HCT116 (cell line): Measurements from ENCODE around the gene METTL25B. TPM values are rescaled to one million over a fixed set of nuclear protein-coding genes. Genes with fewer than 3 reads are reported as not detected.

Experiments
- ATAC-seq: fragments of 200-7000 bp; cut with Tn5 transposase; 2 replicates; pipeline ENCODE4 v1.9.1; 2020; ENCODE audit warnings: mild to moderate bottlenecking, moderate library complexity
- BruUV-seq: library from RNA; stranded (reverse); fragments of 400-500 nt; replicated peaks from 2 replicates; lab custom pipeline; 2021; lab: Mats Ljungman, UMichigan
- CTCF ChIA-PET: fragments of 300-600 bp; sonication (Branson Sonifier 250); formaldehyde crosslinking; loops from one replicate; lab custom pipeline; 2021; ENCODE audit warnings: antibody characterized with exemption; lab: Charles Lee
- POLR2A ChIA-PET: fragments of 300-600, 350-600 bp; sonication (Branson Sonifier 250); formaldehyde crosslinking; loops from one replicate; lab custom pipeline; 2021; ENCODE audit warnings: antibody characterized with exemption; lab: Charles Lee
- RAD21 ChIA-PET, 2 experiments: fragments of 300-600 bp; sonication (Branson Sonifier 250); formaldehyde crosslinking; loops; one replicate each; lab custom pipeline; 2023; ENCODE audit warnings: low total read pairs in 2 of 2; ENCODE audit not compliant: uncharacterized antibody in 2 of 2, unreplicated experiment in 2 of 2, low non-redundant PET in 1 of 2; lab: Charles Lee
- DNase-seq: peaks from one replicate; pipeline ENCODE4 v3.0.0-alpha.2; 2010; ENCODE audit warnings: low read depth, low spot score
- H2AFZ ChIP-seq: fragments of 200-600 bp; shearing (Covaris generic), sonication (generic); 2 replicates; pipeline ENCODE4 v1.6.1; 2017; ENCODE audit warnings: low read depth, mixed run types, mixed read lengths, antibody characterized with exemption, low read length; ENCODE audit not compliant: poor library complexity, severe bottlenecking
- H3K27ac ChIP-seq: 2 replicates; pipeline ENCODE4 v1.5.1; 2012; ENCODE audit warnings: low read depth, low read length
- H3K27me3 ChIP-seq: fragments of 200-600 bp; sonication (generic); 2 replicates; pipeline ENCODE4 v1.6.1; 2016; ENCODE audit warnings: mixed run types, low read length, mixed read lengths; ENCODE audit not compliant: insufficient read depth
- H3K36me3 ChIP-seq, 2 experiments: fragments of 200-500 bp in 1 of 2; fragments of 200-600 bp in 1 of 2; sonication (Bioruptor generic) in 1 of 2; sonication (generic) in 1 of 2; 2 replicates each; pipeline versions ENCODE4 v1.5.1 to v1.6.1; 2014 to 2016; ENCODE audit warnings: low read length in 2 of 2, inconsistent platforms in 1 of 2, mixed read lengths in 1 of 2, mixed run types in 1 of 2; ENCODE audit not compliant: insufficient read depth in 2 of 2, control insufficient read depth in 1 of 2
- H3K4me1 ChIP-seq, 2 experiments: fragments of 200-600 bp in 1 of 2; sonication (generic) in 1 of 2; 2 replicates each; pipeline versions ENCODE4 v1.5.1 to v1.6.1; 2012 to 2017; ENCODE audit warnings: low read length in 2 of 2, inconsistent platforms in 1 of 2, mild to moderate bottlenecking in 1 of 2, mixed read lengths in 1 of 2, mixed run types in 1 of 2, moderate library complexity in 1 of 2; ENCODE audit not compliant: insufficient read depth in 2 of 2, control insufficient read depth in 1 of 2
- H3K4me2 ChIP-seq: fragments of 200-600 bp; sonication (generic); 2 replicates; pipeline ENCODE4 v1.6.1; 2017; ENCODE audit warnings: mixed run types, low read length, mixed read lengths
- H3K4me3 ChIP-seq, 2 experiments: fragments of 200-600 bp in 1 of 2; sonication (generic) in 1 of 2; replicated peaks in 1 of 2; 2 replicates each; pipeline ENCODE4 v1.5.1; 2011 to 2016; ENCODE audit warnings: low read length in 2 of 2, control low read depth in 1 of 2, low read depth in 1 of 2, mild to moderate bottlenecking in 1 of 2, mixed read lengths in 1 of 2, mixed run types in 1 of 2
- H3K79me2 ChIP-seq: fragments of 200-600 bp; sonication (generic); 2 replicates; pipeline ENCODE4 v1.6.1; 2017; ENCODE audit warnings: mild to moderate bottlenecking, mixed run types, low read length, moderate library complexity, mixed read lengths; ENCODE audit not compliant: insufficient read depth
- H3K9ac ChIP-seq: fragments of 200-600 bp; sonication (generic); 2 replicates; pipeline ENCODE4 v1.6.1; 2016; ENCODE audit warnings: low read length, mixed read lengths
- H3K9me2 ChIP-seq: fragments of 200-600 bp; sonication (generic), shearing (Covaris generic); 2 replicates; pipeline ENCODE4 v1.6.1; 2017; ENCODE audit warnings: mixed run types, mild to moderate bottlenecking, moderate library complexity; ENCODE audit not compliant: insufficient read depth
- H3K9me3 ChIP-seq, 2 experiments: fragments of 200-500 bp in 1 of 2; fragments of 200-600 bp in 1 of 2; sonication (Bioruptor generic) in 1 of 2; sonication (generic) in 1 of 2; 2 replicates each; pipeline ENCODE4 v1.6.1; 2014 to 2017; ENCODE audit warnings: low read length in 2 of 2, mixed read lengths in 2 of 2, inconsistent platforms in 1 of 2, low read depth in 1 of 2, mild to moderate bottlenecking in 1 of 2, mixed run types in 1 of 2, moderate library complexity in 1 of 2; ENCODE audit not compliant: control insufficient read depth in 1 of 2, insufficient read depth in 1 of 2
- H4K20me1 ChIP-seq: fragments of 200-600 bp; sonication (generic), shearing (Covaris generic); 2 replicates; pipeline ENCODE4 v1.6.1; 2017; ENCODE audit warnings: mixed run types, mild to moderate bottlenecking, moderate library complexity; ENCODE audit not compliant: insufficient read depth
- ELF1 ChIP-seq: IDR thresholded peaks from 2 replicates; pipeline ENCODE4 v1.6.1; 2012; ENCODE audit warnings: low read depth, borderline replicate concordance
- EZH2 ChIP-seq: fragments of 200-600 bp; sonication (generic); IDR thresholded peaks from 2 replicates; pipeline ENCODE4 v1.6.1; 2017; ENCODE audit warnings: antibody characterized with exemption, mixed run types
- EZH2phosphoT487 ChIP-seq: fragments of 200-600 bp; IDR thresholded peaks from 2 replicates; pipeline ENCODE4 v1.6.1; 2018; ENCODE audit warnings: antibody characterized with exemption, borderline replicate concordance
- FOSL1 ChIP-seq: IDR thresholded peaks from 2 replicates; pipeline ENCODE4 v1.6.1; 2012; ENCODE audit warnings: low read depth
- ZNF274 ChIP-seq: fragments of 200-500 bp; sonication (Bioruptor generic); IDR thresholded peaks from 2 replicates; pipeline ENCODE4 v1.6.1; 2014; ENCODE audit warnings: mild to moderate bottlenecking, low read depth, low read length, inconsistent platforms
- intact Hi-C: fragments of 100-400 bp; cut with micrococcal nuclease; formaldehyde crosslinking; loops from 2 replicates; pipeline ENCODE4 v1.10.0; 2022
- total RNA-seq: library from RNA; stranded (reverse); gene quantifications from one replicate; pipeline ENCODE4 v1.2.1, GENCODE V29; 2021; ENCODE audit not compliant: unreplicated experiment

The METTL25B gene
- total RNA-seq, 1 experiment from 2014 or later, result 36.5 TPM

DNA sequence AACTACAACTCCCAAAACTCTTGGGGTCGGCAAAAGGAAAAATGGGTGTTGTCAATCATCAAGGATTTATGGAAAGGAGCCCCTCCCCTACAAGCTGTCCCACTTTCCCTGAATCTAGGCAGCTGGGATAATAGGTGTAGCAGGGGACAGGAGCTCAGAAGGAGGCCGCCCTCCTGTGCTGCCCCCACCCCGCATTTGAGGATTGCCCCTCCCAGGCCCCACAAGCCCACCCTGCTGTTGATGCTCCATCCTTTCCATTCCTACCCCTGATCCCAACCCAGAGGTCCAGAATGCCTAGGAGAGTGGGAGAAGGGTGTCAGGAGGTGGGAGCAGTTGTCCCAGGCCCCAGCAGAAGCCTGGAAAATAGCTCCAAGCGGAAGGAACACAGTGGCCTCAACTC, 14.5 kb downstream of the METTL25B start:
- H3K9ac ChIP-seq, result no peak overlapping the region
- DNase-seq, result no peak
- ATAC-seq, result no peak
- TF ChIP-seq ELF1 (no peak), ZNF274 (no peak), EZH2phosphoT487 (no peak)
- H3K27ac ChIP-seq, result peak overlapping the region; percentile 69; the same call in 1 of the 2 replicates
- intact Hi-C loops, result loop anchor here (10.0 kb wide), 1 partner anchor 238 kb away; the partner anchor contains the start of gene MEF2D
- H3K9me2 ChIP-seq, result no peaks in the 10 kb centered on the region
- ChIA-PET RAD21 (no interaction called here), POLR2A (no interaction called here), CTCF (interaction anchor here (1.0 to 1.5 kb wide), 2 partner anchors 15 to 17 kb away, joined by 3 to 8 read pairs; partner anchors contain the start of genes ISG20L2 and METTL25B)
- no peak overlapping the region for H2AFZ ChIP-seq
- no peak overlapping the region for H3K4me3 ChIP-seq
- no peaks in the 10 kb centered on the region for H3K27me3 ChIP-seq
- H4K20me1 ChIP-seq, result no peaks in the 10 kb centered on the region
- peaks cover 22 to 46% of the 10 kb centered on the region in 2 experiments for H3K4me1 ChIP-seq
- BruUV-seq, result no TSS peak
- no peak overlapping the region for H3K4me2 ChIP-seq
- H3K9me3 ChIP-seq, result no peaks in the 10 kb centered on the region
- peaks cover 16 to 32% of the 10 kb centered on the region in 2 experiments; a peak in 2 of 4 replicates for H3K36me3 ChIP-seq
- H3K79me2 ChIP-seq, result peaks cover 71% of the 10 kb centered on the region

DNA sequence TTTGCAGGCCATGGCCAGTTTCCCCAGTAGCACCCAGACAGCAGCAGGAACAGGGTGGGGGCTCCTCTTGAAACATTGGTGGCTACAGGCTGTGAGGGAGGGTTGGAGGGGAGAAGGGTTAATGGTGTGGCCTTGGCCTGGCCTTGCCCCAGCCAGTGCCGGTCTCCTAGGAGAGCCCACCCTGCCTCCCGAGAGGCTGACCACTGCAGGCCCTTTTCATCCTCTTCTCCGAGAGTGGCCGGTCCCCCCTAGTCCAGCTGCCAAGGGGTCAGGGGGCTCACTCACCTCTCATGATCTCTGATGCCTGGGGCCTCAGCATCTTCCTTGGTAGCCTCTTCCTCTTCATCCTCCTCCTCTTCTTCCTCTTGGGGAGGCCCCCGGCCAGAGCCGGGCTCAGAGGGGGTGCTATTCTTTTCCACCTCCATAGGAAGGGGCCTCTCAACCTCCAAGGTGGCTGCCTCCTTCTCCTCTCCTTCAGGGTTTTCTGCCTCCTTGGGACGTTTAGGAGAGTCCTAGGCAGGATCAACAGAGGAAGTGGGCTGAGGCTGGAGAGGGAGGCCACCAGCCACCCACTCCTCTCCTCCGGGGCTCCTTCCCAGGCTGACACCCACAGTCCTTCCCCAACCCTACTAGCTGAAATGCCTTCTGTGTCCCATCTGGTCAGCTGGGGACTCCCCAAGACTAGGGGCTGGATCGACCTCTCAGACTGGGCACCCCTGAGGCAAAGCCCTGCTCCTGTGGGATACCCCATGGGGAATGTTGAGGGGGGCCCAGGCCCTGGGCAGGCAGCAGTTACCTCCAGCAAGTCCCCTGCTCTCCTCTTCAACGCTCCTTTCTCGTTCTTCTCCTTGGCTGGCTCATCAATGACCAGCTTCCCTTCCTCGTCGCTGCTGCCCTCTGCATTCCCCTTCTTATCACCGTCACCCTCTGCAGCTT, 15.4 kb downstream of the METTL25B start:
- Histone ChIP-seq H3K27ac (peak overlapping the region; percentile 23), H3K9me3 (no peaks in the 10 kb centered on the region), H3K36me3 (peaks cover 16 to 24% of the 10 kb centered on the region in 2 experiments; a peak in 2 of 4 replicates), H3K9me2 (no peaks in the 10 kb centered on the region), H3K27me3 (no peaks in the 10 kb centered on the region), H3K4me3 (no peak overlapping the region)
- BruUV-seq, result no TSS peak
- ATAC-seq (no peak), DNase-seq (no peak)
- intact Hi-C loops, result loop anchor here (10.0 kb wide), 1 partner anchor 239 kb away; the partner anchor contains the start of gene MEF2D
- no peak for TF ChIP-seq EZH2
- no peak for TF ChIP-seq FOSL1
- TF ChIP-seq, all 23 proteins: peak for 0
- Histone ChIP-seq H3K4me2 (no peak overlapping the region), H3K79me2 (peaks cover 77% of the 10 kb centered on the region), H3K4me1 (peaks cover 30 to 55% of the 10 kb centered on the region in 2 experiments), H3K9ac (no peak overlapping the region), H4K20me1 (no peaks in the 10 kb centered on the region), H2AFZ (no peak overlapping the region)
- ChIA-PET RAD21 (no interaction called here), CTCF (interaction anchor here (1.5 kb wide), 1 partner anchor 17 kb away, joined by 8 read pairs; no protein-coding TSS in a partner anchor), POLR2A (no interaction called here)
